GM23248 (cell line): ENCODE data around the gene MALAT1. TPM values are rescaled to one million over a fixed set of nuclear protein-coding genes. Genes with fewer than 3 reads are reported as not detected.

Experiments
- DNase-seq: peaks from one replicate; pipeline ENCODE4 v3.0.0-alpha.2; 2015
- H2AFZ ChIP-seq: fragments of 200-600 bp; sonication (generic); 2 replicates; pipeline ENCODE4 v1.6.1; 2016; ENCODE audit warnings: antibody characterized with exemption
- H3F3A ChIP-seq: fragments of 200-600 bp; sonication (generic); 2 replicates; pipeline ENCODE4 v1.6.1; 2016; ENCODE audit warnings: mild to moderate bottlenecking, antibody characterized with exemption, mixed run types; ENCODE audit not compliant: insufficient read depth
- H3K27ac ChIP-seq: fragments of 200-600 bp; sonication (generic); 2 replicates; pipeline ENCODE4 v1.5.1; 2016; ENCODE audit warnings: mild to moderate bottlenecking
- H3K27me3 ChIP-seq: fragments of 200-600 bp; sonication (generic); replicated peaks from 2 replicates; pipeline ENCODE4 v1.6.1; 2016; ENCODE audit warnings: mild to moderate bottlenecking; ENCODE audit not compliant: insufficient read depth
- H3K36me3 ChIP-seq: fragments of 200-600 bp; sonication (generic); 2 replicates; pipeline ENCODE4 v1.6.1; 2016; ENCODE audit warnings: low read depth, mild to moderate bottlenecking
- H3K4me1 ChIP-seq: fragments of 200-600 bp; sonication (generic); 2 replicates; pipeline ENCODE4 v1.6.1; 2016; ENCODE audit warnings: mild to moderate bottlenecking; ENCODE audit not compliant: insufficient read depth
- H3K4me2 ChIP-seq: fragments of 200-600 bp; sonication (generic); one replicate; pipeline ENCODE4 v1.6.1; 2016; ENCODE audit warnings: mild to moderate bottlenecking; ENCODE audit not compliant: unreplicated experiment
- H3K4me3 ChIP-seq: fragments of 200-600 bp; sonication (generic); 2 replicates; pipeline ENCODE4 v1.5.1; 2016; ENCODE audit warnings: mild to moderate bottlenecking
- H3K79me2 ChIP-seq: fragments of 200-600 bp; sonication (generic); 2 replicates; pipeline ENCODE4 v1.6.1; 2016; ENCODE audit warnings: mild to moderate bottlenecking; ENCODE audit not compliant: insufficient read depth
- H3K9ac ChIP-seq: fragments of 200-600 bp; sonication (generic); 2 replicates; pipeline ENCODE4 v1.6.1; 2016; ENCODE audit warnings: mild to moderate bottlenecking
- H3K9me2 ChIP-seq: fragments of 200-600 bp; sonication (generic); 2 replicates; pipeline ENCODE4 v1.6.1; 2016; ENCODE audit warnings: mixed run types, mild to moderate bottlenecking, moderate library complexity; ENCODE audit not compliant: insufficient read depth
- H3K9me3 ChIP-seq: fragments of 200-600 bp; sonication (generic); one replicate; pipeline ENCODE4 v1.6.1; 2017; ENCODE audit warnings: low read depth
- H4K20me1 ChIP-seq: fragments of 200-600 bp; sonication (generic); 2 replicates; pipeline ENCODE4 v1.6.0; 2016; ENCODE audit not compliant: insufficient read depth
- EZH2 ChIP-seq: fragments of 200-600 bp; sonication (generic); IDR thresholded peaks from 2 replicates; pipeline ENCODE4 v1.6.1; 2018; ENCODE audit warnings: antibody characterized with exemption, mild to moderate bottlenecking; ENCODE audit not compliant: insufficient read depth, poor library complexity, severe bottlenecking
- EZH2phosphoT487 ChIP-seq: fragments of 200-600 bp; sonication (generic); IDR thresholded peaks from 2 replicates; pipeline ENCODE4 v1.6.1; 2018; ENCODE audit warnings: antibody characterized with exemption, moderate library complexity, mild to moderate bottlenecking, low read depth; ENCODE audit not compliant: insufficient read depth
- WGBS, 2 experiments: methylation state at CpG; one replicate each; pipeline ENCODE4 v1.1.6; 2015 to 2017; ENCODE audit warnings: low lambda C conversion rate in 2 of 2, low coverage in 1 of 2; ENCODE audit errors: missing lambda C conversion rate in 2 of 2; 5-methylcytosine and 5-hydroxymethylcytosine counted together
- in situ Hi-C: fragments of 300-500 bp; cut with MboI; formaldehyde crosslinking; loops from 2 replicates; pipeline ENCODE4 v1.15.0; 2020
- polyA plus RNA-seq: library from polyadenylated mRNA; unstranded; fragments of >200 nt; fragmentation: Nextera tagmentation; extraction: Ambion mirVana; gene quantifications from 2 replicates; pipeline ENCODE4 v1.2.1, GENCODE V29; 2016
- total RNA-seq: library from RNA; depleted of rRNA; stranded (reverse); fragments of >200 nt; shearing (Covaris generic); gene quantifications from 2 replicates; pipeline ENCODE4 v1.2.3, GENCODE V29; 2014

Gene MALAT1
- total and polyA plus RNA-seq, 2 experiments from 2014 or later = 2,638 to 13,207 TPM

- H3K36me3 ChIP-seq = no peaks in the 10 kb centered on the region
- H4K20me1 ChIP-seq = no peaks in the 10 kb centered on the region
- WGBS, 2 experiments = 13 to 17% methylated on average over 10 of the region's 10 CpGs
- no peak overlapping the region for H2AFZ ChIP-seq
- no peaks in the 10 kb centered on the region for H3K9me3 ChIP-seq
- H3K4me1 ChIP-seq = peaks cover 88% of the 10 kb centered on the region
- H3K4me3 ChIP-seq = peak overlapping the region; percentile 53
- TF ChIP-seq EZH2phosphoT487 = no peak
- no peak for TF ChIP-seq EZH2
- H3F3A ChIP-seq = peaks cover 82% of the 10 kb centered on the region
- peaks cover 57% of the 10 kb centered on the region for H3K79me2 ChIP-seq
- DNase-seq = peak; percentile 92
- no peaks in the 10 kb centered on the region for H3K27me3 ChIP-seq
- H3K9ac ChIP-seq = peak overlapping the region; percentile 91
- in situ Hi-C loops = no loop called here
- peak overlapping the region; percentile 82 for H3K4me2 ChIP-seq
- H3K27ac ChIP-seq = peak overlapping the region; percentile 100
- no peaks in the 10 kb centered on the region for H3K9me2 ChIP-seq
Measured at GRCh38 chr11:65489035-65489705, 9.7 kb upstream of the MALAT1 start.

GRCh38 chr11:65489706-65490320 is 9.0 kb upstream of the MALAT1 start:
- Histone ChIP-seq H3K27ac (peak overlapping the region; percentile 100), H3K27me3 (no peaks in the 10 kb centered on the region), H3K9ac (peak overlapping the region; percentile 91), H3K9me2 (no peaks in the 10 kb centered on the region), H2AFZ (no peak overlapping the region), H3K4me2 (peak overlapping the region; percentile 82), H4K20me1 (no peaks in the 10 kb centered on the region), H3F3A (peaks cover 88% of the 10 kb centered on the region), H3K4me3 (0 out of 2 replicates have a peak overlapping the region, but pooled peaks have one; percentile 19), H3K36me3 (no peaks in the 10 kb centered on the region), H3K4me1 (peaks cover 94% of the 10 kb centered on the region), H3K9me3 (no peaks in the 10 kb centered on the region), H3K79me2 (peaks cover 58% of the 10 kb centered on the region)
- no peak for TF ChIP-seq EZH2phosphoT487
- no peak for TF ChIP-seq EZH2
- in situ Hi-C loops = no loop called here
- DNase-seq = peak; percentile 70
- WGBS, 2 experiments = 27 to 30% methylated on average over 8 of the region's 8 CpGs

- Histone ChIP-seq H3K9me2 (no peaks in the 10 kb centered on the region), H3K4me3 (peak overlapping the region; percentile 43), H3K9me3 (no peaks in the 10 kb centered on the region), H3K4me1 (peaks cover 93% of the 10 kb centered on the region), H3K4me2 (peak overlapping the region; percentile 82), H3K9ac (peak overlapping the region; percentile 91), H3K36me3 (no peaks in the 10 kb centered on the region), H4K20me1 (no peaks in the 10 kb centered on the region), H2AFZ (no peak overlapping the region), H3K27ac (peak overlapping the region; percentile 100), H3F3A (peaks cover 87% of the 10 kb centered on the region), H3K27me3 (no peaks in the 10 kb centered on the region), H3K79me2 (peaks cover 58% of the 10 kb centered on the region)
- peak; percentile 34 for DNase-seq
- TF ChIP-seq EZH2 = no peak
- no peak for TF ChIP-seq EZH2phosphoT487
- WGBS, 2 experiments = 76 to 79% methylated on average over 3 of the region's 3 CpGs
- in situ Hi-C loops = no loop called here
Measured at GRCh38 chr11:65491163-65491465, 7.7 kb upstream of the MALAT1 start.

GRCh38 chr11:65491614-65492386 is 7.0 kb upstream of the MALAT1 start:
- H3K9me3 ChIP-seq = no peaks in the 10 kb centered on the region
- no peaks in the 10 kb centered on the region for H3K27me3 ChIP-seq
- peak overlapping the region; percentile 91 for H3K9ac ChIP-seq
- H3K79me2 ChIP-seq = peaks cover 58% of the 10 kb centered on the region
- peak overlapping the region; percentile 43 for H3K4me3 ChIP-seq
- peaks cover 93% of the 10 kb centered on the region for H3K4me1 ChIP-seq
- H3K4me2 ChIP-seq = peak overlapping the region; percentile 82
- H3F3A ChIP-seq = peaks cover 87% of the 10 kb centered on the region
- no peak overlapping the region for H2AFZ ChIP-seq
- no peaks in the 10 kb centered on the region for H4K20me1 ChIP-seq
- no peaks in the 10 kb centered on the region for H3K9me2 ChIP-seq
- WGBS, 2 experiments = 3% methylated on average over 17 of the region's 17 CpGs
- peak; percentile 96 for DNase-seq
- no peak for TF ChIP-seq EZH2phosphoT487
- no peak for TF ChIP-seq EZH2
- in situ Hi-C loops = no loop called here
- peak overlapping the region; percentile 100 for H3K27ac ChIP-seq
- H3K36me3 ChIP-seq = no peaks in the 10 kb centered on the region
